ENCODE measurements around the gene CREB5.
"Not testable (repeated sequence)": the region's sequence is repeated elsewhere in the genome, so short reads cannot be mapped to it uniquely, and the experiment has no call there.

The CREB5 gene

DNA sequence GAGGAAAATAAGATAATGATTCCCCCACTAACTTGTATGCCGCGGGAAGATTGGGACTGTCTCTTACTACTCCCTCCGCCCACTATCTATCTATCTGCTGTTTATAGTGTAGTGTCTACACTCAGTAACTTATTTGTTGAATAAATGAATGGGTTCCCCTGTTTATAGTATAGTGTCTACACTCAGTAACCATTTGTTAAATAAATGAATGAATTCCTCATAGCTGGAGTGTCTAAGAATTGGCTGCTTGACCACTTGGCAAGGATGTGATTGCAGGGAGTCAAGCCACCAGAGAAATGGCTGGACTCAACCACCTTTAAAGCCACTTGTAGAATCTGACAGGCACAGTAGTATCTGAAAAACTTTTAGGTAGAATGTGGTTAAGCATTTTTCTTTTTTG lies 398.7 kb downstream of the CREB5 start:
- DNase-seq (ENCODE audit: low read depth, low spot score) = no peak

DNA sequence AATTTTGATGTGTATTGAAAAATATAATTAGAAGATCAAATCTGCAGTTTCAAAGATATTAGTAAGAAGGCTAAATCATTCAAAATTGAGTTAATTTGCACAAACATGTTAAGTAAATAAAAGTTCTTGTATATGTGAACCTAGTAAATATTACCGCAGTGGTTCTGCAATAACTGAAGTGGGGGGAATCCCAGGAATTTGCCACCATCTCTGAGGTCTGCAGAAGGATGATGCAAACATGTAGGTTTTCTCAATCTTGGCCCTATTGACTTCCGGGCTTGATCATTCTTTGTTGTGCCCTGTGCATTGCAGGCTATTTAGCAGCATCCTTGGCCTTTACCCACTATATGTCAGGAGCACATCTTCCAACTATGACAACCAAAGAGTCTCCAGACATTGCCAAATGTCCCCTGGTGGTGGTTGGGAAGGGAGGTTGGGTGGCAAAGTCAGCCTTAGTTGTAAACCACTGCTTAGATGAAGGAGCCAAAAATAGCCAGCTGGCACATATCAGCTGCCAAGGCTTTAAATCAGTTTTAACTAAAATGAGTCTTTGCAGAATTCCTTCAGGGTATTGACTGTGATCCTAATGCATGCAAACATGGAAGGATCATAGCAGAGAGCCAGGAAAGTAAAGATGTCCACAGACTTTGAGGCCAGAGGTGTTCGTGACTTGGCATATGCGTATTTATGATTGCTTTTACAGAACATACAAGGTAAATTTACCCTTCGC lies 399.5 kb downstream of the CREB5 start:
- DNase-seq (ENCODE audit: low read depth, low spot score) = no peak

DNA sequence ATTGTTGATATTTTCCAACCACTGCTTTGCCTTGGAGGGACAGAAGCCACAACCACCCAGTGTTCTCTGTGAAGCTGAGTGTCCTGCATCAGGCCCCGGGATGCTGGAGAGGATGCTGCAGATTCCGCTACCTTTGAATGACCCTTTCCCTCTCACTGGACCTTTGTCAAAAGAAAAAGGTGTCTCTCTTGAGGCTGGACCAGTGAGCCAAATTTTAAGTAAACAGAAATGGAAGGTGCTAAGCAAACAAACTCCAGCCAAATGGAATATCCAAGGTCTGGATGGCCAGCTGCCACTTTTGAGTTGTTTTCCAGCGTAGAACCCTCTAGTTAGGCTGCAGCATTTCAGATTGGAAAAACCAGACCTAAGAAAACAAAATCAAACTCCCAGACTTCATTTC lies 400.3 kb downstream of the CREB5 start:
- DNase-seq (ENCODE audit: low read depth, low spot score) = no peak

DNA sequence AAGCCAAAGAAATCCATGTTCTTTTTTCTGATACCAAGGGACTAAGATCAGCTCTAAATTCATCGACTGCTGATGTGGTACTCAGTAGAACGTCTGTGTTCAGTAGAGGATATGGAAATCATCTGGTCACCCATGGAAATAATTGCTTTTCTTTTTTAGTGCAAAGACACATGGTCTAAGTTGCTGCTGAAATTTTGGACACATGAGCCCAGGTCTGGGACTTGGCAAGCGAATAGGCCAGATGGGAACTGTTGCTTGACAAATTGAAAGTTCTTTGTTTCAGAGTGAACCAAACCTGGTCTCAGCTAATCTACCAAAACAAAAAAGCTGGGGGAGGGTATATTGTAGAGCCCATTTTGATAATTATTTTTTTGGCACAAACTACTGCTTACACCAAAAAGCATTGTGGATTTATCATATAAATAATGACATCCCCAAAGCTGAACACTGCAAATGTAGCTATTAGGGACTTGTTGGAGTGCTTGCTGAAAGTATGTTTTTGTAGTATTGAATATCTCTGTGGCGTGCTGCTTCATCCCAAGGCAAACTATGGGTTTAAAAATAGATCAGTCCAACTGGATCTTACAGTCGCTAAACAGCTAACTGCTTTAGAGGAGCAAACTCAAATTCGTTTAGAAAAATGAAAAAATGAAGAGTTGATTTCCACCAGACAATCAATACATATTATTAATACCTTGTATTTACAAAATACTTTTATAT lies 401.1 kb downstream of the CREB5 start:
- DNase-seq (ENCODE audit: low read depth, low spot score) = no peak

DNA sequence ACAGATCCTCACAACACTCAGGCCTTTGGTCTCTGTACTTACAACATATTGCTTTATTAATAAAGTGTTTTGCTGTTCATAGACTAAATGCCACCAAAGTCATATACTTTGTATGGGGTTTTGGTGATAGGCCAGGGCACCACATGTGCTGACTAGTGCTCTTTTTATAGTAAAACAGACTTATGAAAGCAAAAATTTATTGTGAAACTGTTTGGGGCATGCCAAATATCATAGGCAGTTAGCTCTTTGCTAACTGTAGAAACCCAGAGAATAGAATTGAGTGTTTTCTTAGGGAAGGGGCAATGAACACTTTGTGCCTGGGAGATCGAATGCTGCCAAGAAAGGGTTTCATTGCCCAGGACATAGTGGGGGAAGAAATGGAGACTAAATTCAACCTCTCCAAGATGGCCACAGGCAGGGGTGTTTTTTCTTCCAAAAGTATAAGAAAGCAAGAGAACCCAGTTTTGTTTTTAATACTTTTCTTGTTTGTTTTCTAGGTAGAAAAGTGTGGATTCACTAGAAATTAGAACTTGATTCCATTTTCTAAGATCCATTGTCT lies 403.1 kb downstream of the CREB5 start:
- no peak for DNase-seq (ENCODE audit: low read depth, low spot score)

DNA sequence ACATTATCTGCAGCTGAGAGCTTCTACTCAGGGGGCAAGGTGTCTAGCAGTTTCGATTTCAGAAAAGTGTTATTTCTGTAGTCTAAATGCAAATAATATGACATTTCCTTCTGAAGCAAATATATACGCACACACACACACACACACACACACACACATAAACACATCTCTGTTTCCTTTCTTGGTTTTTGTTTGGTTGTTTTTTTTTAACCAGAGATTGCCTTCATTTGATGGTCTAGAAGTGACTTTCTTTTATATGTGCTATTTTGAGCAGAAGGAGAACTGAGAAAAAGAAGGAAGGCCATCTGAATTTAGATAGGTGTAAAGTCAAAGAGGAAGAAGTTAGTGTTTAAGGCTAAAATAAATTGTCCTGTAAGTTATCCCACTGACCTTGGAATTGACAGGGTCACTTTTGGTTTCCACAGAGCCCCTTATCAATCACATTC lies 403.6 kb downstream of the CREB5 start:
- DNase-seq (ENCODE audit: low read depth, low spot score) = no peak

DNA sequence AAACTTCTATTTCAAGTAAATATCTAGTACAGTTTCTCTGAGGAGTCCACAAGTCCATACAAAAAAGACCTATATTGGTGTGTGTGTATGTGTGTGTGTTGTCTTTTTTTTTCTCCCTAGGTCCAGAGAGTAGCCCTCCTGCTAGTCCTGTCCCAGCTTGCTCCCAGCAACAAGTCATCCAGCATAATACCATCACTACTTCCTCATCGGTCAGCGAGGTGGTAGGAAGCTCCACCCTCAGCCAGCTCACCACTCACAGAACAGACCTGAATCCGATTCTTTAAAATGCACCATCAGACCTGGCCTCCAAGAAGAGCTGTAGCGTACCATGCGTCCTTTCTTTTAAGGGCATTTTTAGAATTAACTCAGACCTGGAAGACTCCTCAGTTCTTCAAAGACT lies 406.7 kb downstream of the CREB5 start:
- no peak for DNase-seq (ENCODE audit: low read depth, low spot score)

DNA sequence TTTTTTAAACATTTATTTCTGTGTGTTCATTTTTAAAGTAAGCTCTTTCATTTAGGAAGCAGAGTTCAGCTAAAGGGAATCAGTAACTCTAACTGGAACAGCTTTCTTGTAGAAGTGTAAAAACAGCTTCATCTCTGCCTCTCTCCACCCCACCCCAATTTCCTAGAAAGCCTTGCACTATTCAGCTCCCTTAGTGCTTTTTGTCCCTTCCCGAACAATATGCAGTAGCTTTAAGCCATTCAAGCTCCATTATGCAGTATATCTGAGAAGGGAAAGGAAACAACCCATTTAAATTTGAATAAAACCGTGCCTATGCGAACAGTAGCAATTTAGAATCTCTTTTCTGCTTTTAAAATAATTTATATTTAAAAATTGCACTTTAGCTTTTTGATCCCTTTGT lies 411.3 kb downstream of the CREB5 start:
- DNase-seq (ENCODE audit: low read depth, low spot score) = no peak

DNA sequence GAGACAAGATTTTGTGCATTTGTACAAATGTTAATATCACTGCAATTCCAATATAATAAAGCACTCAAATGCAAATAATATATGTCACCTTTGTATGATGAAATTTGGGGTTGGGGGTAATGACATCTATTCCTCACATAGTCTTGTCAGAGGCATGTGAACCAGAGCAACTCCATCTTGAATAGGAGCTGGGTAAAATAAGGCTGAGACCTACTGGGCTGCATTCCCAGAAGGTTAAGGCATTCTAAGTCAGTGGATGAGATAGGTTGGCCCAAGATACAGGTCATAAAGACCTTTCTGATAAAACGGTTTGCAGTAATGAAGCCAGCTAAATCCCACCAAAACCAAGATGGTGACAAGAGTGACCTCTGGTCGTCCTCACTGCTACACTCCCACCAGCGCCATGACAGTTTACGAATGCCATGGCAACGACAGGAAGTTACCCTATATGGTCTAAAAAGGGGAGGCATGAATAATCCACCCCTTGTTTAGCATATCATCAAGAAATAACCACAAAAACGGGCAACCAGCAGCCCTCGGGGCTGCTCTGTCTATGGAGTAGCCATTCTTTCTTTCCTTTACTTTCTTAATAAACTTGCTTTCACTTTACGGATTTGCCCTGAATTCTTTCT lies 413.6 kb downstream of the CREB5 start:
- not testable (repeated sequence) for DNase-seq (ENCODE audit: low read depth, low spot score)

DNA sequence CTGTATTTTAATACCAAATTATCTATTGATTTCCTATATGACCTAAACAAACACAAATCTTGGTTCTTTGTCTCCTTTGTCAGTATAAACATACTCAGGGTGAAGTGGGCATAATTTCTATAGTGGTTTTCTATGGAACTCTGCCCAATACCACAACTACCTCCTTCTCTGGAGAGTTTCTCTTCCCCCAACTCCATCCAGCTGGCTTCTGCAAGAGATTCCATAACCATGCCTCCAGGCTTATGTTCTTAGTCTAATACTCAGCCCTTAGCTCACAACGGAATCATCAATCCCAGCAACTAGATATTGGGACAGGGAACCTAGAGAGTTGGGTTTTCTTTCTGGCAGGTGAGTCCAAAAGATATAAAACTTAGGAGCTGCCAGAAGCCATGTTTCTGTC lies 418.5 kb downstream of the CREB5 start:
- no peak for DNase-seq (ENCODE audit: low read depth, low spot score)

DNA sequence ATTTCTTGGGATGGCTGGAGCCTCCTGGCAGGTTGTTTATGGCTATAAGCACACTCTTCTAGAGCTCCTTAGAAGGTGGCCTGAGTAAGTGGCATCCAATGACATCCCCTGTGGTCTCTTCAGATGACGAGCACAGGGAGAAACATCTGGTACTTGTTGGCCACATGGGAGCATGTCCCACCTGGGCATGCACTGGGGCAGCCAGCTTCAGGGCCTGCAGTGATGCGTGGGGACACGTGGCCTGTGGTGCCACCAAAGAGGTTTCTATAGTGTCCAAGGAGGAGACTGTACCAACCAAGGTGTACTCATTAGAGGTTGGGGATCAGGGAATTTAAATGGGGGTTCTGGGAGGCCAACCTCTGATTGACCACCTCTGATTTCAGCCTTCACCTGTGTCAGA lies 420.4 kb downstream of the CREB5 start:
- DNase-seq (ENCODE audit: low read depth, low spot score) = no peak

DNA sequence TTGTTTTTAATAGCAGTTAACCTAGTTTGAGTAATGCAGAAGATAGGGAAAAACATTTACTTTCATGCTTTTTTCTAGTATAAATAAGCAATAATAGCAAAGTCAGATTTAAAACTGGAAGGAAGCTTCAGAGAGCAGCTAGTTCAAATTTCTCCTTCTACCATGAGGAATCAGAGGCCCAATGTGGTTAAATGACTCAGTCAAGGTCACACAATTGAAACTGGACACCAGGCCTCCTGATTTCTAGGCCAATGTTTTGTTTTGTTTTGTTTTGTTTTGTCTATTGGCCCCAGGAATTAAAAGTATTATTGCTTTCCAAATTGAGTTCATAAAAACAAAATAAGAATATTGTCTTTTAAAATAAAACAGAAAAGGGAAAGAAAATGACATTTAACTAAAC lies 423.5 kb downstream of the CREB5 start:
- DNase-seq (ENCODE audit: low read depth, low spot score) = no peak

DNA sequence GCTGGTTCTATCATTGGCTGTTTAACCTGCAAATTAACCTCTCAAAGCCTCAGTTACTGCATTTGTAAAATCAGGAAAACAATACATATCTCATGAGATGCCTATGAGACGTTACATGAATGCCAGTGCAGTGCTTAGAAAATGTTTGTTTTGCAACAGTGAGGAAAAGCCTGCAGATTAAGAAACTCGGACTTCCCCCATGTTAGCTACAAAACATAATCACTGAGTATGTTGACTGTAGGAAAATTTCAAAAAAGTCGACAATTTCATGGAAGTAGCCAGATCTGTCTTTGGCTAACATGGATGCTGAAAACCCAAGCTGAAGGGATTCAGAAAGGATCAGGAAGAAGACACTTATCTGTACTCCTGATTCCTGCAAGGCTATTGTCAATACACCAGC lies 424.4 kb downstream of the CREB5 start:
- no peak for DNase-seq (ENCODE audit: low read depth, low spot score)

DNA sequence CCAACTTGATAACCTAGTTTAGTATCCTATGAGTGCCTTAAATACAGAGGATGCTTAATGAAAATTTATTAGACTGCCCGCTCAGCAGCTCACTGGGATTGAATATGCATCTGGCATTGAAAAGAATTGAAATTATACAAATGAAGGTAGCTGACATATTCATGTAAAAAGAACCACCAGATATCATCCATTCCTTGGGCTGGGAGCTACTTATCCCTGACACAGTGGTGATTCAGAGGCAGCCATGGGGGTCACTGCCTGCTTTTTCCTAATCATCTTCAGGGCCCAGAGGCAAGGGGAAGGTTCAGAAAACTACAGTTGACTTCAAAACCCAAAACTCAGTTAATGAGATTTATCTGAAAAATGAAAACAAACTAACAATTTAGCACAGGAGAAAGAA lies 424.9 kb downstream of the CREB5 start:
- DNase-seq (ENCODE audit: low read depth, low spot score) = no peak

DNA sequence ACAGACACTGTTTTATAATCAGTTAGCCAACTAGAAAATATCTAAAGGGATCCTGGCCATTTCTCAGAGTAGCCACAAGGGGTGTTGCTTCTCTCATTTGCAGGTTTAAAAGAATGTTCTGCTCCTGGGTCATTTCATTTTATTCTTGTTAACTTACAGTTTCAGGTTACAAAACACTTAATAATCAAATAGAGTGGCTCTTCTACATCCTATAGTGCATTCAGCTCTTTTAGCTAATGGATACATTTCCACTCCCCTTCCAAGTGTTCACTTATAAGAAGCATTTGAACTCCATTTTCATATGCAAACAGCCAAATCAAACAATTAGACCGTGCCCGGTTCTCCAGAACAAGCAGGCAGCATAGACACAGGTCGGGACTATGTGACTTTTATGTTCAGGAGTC lies 428.3 kb downstream of the CREB5 start:
- no peak for DNase-seq (ENCODE audit: low read depth, low spot score)

DNA sequence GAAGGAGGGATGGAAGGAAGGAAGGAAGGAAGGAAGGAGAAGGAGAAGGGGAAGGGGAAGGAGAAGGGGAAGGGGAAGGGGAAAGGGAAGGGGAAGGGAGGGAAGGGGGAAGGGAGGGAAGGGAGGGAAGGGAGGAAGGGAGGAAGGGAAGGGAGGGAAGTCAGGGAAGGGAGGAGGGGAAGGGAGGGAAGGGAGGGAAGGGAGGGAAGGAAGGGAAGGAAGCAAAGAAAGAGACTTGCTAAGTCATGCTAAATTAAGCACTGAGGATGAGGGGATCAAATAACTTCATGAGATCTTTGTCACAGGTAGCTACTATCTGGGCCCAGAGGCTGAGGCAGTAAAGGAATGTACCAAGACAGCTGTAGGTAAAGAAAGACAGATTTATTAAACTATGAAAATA lies 429.4 kb downstream of the CREB5 start:
- DNase-seq (ENCODE audit: low read depth, low spot score) = no peak

DNA sequence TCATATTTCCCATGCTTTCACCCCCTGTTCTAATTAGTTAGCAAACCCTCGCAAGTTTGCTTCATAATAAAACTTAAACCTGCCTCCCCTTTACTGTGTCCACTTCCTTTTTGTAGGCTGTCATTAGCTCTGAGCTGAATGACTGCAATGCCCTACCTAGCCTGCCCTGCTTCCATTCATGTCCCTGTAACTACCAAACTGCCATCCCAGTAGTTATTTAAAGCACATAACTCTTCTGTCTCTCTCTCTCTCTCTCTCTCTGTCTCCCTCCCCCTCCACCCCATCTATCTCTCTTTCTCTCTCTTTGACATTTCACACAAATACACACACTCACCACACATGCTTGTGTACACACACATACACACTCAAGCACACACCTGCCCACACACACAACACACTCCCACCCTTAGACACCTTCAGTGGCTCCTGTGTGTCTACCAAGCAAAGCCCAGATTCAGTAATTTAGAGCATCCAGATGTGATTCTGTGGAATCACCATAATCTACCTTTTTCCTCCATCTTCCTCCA lies 430.5 kb downstream of the CREB5 start:
- DNase-seq (ENCODE audit: low read depth, low spot score) = no peak

DNA sequence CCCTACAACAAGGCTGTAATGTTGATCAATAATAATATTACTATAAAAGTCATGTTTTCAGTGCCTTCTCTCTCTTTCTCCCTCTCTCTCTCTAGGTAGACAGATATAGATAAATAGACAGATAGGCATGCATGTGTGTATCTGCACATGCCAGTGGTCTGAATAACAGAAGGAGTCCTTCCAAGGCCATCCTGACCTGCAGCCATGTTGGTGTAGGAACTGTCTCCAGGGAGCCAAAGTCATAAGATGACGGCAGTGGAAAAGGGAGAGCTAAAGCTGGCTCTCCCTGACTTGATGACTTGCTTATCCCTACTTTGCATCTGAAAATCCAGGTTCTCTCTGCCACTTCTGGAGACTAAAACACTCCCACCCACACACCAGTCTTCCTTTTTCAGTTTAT lies 432.8 kb downstream of the CREB5 start:
- no peak for DNase-seq (ENCODE audit: low read depth, low spot score)

DNA sequence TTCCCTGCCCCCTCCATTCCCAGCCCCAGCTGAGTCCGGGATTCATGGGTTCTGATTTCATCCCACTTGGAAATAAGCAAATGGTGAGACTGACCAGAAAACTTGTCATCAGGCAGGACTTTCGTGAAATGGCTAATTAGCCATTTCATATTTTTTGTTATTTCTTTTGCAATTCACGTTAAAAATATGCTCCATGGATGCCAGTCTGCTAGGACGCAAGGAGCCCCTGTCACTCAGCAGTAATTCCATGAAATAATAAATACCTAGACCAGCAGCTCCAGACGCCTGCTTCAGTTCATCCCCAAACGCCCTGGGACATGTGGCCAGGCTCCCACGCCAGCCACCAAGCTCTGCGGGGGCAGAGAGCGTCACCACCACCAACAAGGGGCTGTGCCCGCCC lies 434.9 kb downstream of the CREB5 start:
- DNase-seq (ENCODE audit: low read depth, low spot score) = no peak

DNA sequence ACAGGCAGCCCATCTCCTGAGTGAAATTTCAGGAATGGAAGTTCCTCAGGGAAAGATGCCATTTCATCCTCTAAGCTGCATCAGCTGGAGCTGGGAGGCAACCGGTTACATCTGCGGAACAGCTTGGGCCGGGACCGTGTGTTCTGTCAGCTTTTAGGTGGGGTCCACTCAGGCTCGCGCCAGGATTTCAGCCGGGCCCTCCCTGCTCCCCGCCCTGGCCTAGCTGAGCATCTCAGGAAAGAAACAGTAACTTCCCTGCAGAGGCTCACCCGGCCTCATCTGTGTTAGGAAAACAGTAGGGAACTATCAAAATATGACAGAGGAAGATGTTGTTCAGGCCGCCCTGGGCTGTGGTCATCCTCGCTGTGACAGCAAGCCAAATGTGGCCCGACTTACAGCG lies 435.4 kb downstream of the CREB5 start:
- no peak for DNase-seq (ENCODE audit: low read depth, low spot score)

DNA sequence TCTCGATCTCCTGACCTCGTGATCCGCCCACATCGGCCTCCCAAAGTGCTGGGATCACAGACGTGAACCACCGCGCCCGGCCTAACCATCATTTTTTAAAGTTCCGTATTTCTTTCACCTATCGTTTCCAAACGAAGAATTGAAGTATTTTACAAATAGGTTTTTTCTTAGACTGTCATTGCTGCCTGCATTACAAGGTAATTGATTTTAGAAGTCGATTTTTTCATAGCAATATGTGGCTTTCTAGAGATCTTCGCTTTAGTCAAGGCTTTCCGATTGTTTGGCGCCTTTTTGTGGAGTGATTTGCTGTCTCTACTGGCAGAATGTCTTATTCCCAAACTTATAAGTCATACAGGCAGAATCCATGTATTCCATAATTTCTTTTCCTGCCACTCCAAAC lies 436.6 kb downstream of the CREB5 start:
- DNase-seq (ENCODE audit: low read depth, low spot score) = no peak

DNA sequence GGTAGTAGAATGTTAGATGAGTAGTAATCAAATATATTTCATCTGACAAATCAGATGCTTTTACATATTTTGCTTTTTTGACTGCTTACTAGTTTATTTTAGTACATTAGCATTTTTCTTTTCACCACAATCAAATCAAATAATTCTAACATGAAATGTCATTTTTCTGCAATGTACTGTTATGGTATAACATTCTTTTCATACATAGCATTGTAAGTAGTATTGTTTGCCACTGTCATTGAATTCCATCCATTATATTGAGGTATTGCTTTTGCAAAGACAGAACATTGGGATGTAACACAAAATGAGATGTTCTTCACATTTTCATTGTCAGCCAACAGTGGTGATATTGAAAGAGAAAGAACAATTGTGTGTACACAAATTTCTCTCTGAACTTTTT lies 438.4 kb downstream of the CREB5 start:
- no peak for DNase-seq (ENCODE audit: low read depth, low spot score)

Data from brain pericyte (primary cell).